Chondrocyte (in vitro differentiated cells): ENCODE results near the gene DHX58. TPM values are rescaled to one million over a fixed set of nuclear protein-coding genes. Genes with fewer than 3 reads are reported as not detected.

Source experiments
- DNase-seq: peaks from one replicate; pipeline ENCODE4 v3.0.0; 2021; ENCODE audit warnings: mixed read lengths, low spot score
- H3K27ac Mint-ChIP-seq: one replicate; pipeline ENCODE4 v1.8.0; 2021; ENCODE audit warnings: mild to moderate bottlenecking, moderate library complexity, mixed read lengths; ENCODE audit not compliant: unreplicated experiment
- H3K27me3 Mint-ChIP-seq: 2 replicates; pipeline ENCODE4 v1.8.0; 2021; ENCODE audit warnings: low read depth, mixed read lengths
- H3K36me3 Mint-ChIP-seq: 2 replicates; pipeline ENCODE4 v1.8.0; 2021; ENCODE audit warnings: low read depth, mixed read lengths
- H3K4me1 Mint-ChIP-seq: 2 replicates; pipeline ENCODE4 v1.8.0; 2021; ENCODE audit warnings: low read depth, mild to moderate bottlenecking, mixed read lengths
- H3K4me3 Mint-ChIP-seq: one replicate; pipeline ENCODE4 v1.8.0; 2021; ENCODE audit warnings: mild to moderate bottlenecking, moderate library complexity, mixed read lengths; ENCODE audit not compliant: unreplicated experiment
- H3K9me3 Mint-ChIP-seq: 2 replicates; pipeline ENCODE4 v1.8.0; 2021; ENCODE audit warnings: low read depth, mixed read lengths
- total RNA-seq: library from RNA; stranded (reverse); gene quantifications from 3 replicates; pipeline ENCODE4 v1.2.1, GENCODE V29; 2021
- TF ChIP-seq, protein P1 (sequence below): fragments of 200-600 bp; sonication (generic); IDR thresholded peaks from 2 replicates; pipeline ENCODE4 v1.5.0; 2021; ENCODE audit warnings: antibody characterized with exemption, mild to moderate bottlenecking, moderate library complexity

Gene DHX58
- total RNA-seq, 1 donor from 2014 or later = 0.55 TPM

GRCh38 chr17:42059815-42060214 is 52.7 kb downstream of the DHX58 start:
- Mint-ChIP-seq H3K27ac (no peak overlapping the region), H3K36me3 (no peaks in the 10 kb centered on the region)

GRCh38 chr17:42058063-42058462 is 54.5 kb downstream of the DHX58 start:
- peaks cover 17% of the 10 kb centered on the region for H3K27me3 Mint-ChIP-seq
- no peak for DNase-seq
- no peaks in the 10 kb centered on the region for H3K4me1 Mint-ChIP-seq
- H3K27ac Mint-ChIP-seq = no peak overlapping the region
- H3K36me3 Mint-ChIP-seq = no peaks in the 10 kb centered on the region
- no peak overlapping the region for H3K4me3 Mint-ChIP-seq
- TF ChIP-seq, protein P1, sequence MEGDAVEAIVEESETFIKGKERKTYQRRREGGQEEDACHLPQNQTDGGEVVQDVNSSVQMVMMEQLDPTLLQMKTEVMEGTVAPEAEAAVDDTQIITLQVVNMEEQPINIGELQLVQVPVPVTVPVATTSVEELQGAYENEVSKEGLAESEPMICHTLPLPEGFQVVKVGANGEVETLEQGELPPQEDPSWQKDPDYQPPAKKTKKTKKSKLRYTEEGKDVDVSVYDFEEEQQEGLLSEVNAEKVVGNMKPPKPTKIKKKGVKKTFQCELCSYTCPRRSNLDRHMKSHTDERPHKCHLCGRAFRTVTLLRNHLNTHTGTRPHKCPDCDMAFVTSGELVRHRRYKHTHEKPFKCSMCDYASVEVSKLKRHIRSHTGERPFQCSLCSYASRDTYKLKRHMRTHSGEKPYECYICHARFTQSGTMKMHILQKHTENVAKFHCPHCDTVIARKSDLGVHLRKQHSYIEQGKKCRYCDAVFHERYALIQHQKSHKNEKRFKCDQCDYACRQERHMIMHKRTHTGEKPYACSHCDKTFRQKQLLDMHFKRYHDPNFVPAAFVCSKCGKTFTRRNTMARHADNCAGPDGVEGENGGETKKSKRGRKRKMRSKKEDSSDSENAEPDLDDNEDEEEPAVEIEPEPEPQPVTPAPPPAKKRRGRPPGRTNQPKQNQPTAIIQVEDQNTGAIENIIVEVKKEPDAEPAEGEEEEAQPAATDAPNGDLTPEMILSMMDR = no peak
- no peaks in the 10 kb centered on the region for H3K9me3 Mint-ChIP-seq

More at GRCh38 chr17:42059815-42060214, 52.7 kb downstream of the DHX58 start:
- DNase-seq = no peak
- Mint-ChIP-seq H3K4me3 (no peak overlapping the region), H3K4me1 (no peaks in the 10 kb centered on the region), H3K27me3 (peaks cover 7% of the 10 kb centered on the region), H3K9me3 (no peaks in the 10 kb centered on the region)
- TF ChIP-seq, protein P1 = no peak

- no peak for DNase-seq
- Mint-ChIP-seq H3K4me3 (no peak overlapping the region), H3K27me3 (peaks cover 24% of the 10 kb centered on the region), H3K36me3 (no peaks in the 10 kb centered on the region), H3K9me3 (no peaks in the 10 kb centered on the region), H3K27ac (no peak overlapping the region), H3K4me1 (no peaks in the 10 kb centered on the region)
- TF ChIP-seq, protein P1 = no peak
Observed at GRCh38 chr17:42056635-42057034, 55.9 kb downstream of the DHX58 start.

DNA sequence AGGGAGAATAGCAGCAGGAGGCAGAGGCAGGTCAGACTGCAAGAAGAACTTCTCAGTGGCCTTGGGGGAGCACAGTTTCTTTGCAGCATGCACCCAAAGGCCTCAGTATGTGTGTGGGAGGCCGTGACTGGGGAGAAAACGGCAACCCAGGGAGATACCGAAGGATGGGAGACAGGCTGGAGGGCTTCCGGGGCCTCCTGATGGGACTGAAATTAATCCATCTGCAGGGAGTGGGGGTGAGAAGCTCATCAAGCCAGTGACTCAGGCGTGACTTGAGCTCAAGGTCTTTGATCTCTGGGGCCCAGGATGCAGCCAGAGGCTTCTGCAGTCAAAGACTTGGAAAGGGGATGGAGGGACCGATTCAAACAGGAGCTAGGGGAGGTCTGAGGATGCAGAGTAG is 57.0 kb downstream of the DHX58 start:
- H3K4me1 Mint-ChIP-seq = peaks cover 5% of the 10 kb centered on the region
- H3K27ac Mint-ChIP-seq = no peak overlapping the region
- DNase-seq = no peak
- no peaks in the 10 kb centered on the region for H3K36me3 Mint-ChIP-seq
- no peaks in the 10 kb centered on the region for H3K9me3 Mint-ChIP-seq
- peaks cover 26% of the 10 kb centered on the region for H3K27me3 Mint-ChIP-seq
- no peak overlapping the region for H3K4me3 Mint-ChIP-seq
- TF ChIP-seq, protein P1 = no peak

- Mint-ChIP-seq H3K9me3 (no peaks in the 10 kb centered on the region), H3K27me3 (peaks cover 26% of the 10 kb centered on the region), H3K36me3 (no peaks in the 10 kb centered on the region), H3K4me1 (peaks cover 6% of the 10 kb centered on the region), H3K4me3 (no peak overlapping the region), H3K27ac (no peak overlapping the region)
- DNase-seq = no peak
- TF ChIP-seq, protein P1 = no peak
Observed at GRCh38 chr17:42055027-42055426, 57.5 kb downstream of the DHX58 start.
